ENCODE results near the gene MACROD2.
"Not testable (repeated sequence)": the region's sequence is repeated elsewhere in the genome, so short reads cannot be mapped to it uniquely, and the experiment has no call there.

The MACROD2 gene

DNA sequence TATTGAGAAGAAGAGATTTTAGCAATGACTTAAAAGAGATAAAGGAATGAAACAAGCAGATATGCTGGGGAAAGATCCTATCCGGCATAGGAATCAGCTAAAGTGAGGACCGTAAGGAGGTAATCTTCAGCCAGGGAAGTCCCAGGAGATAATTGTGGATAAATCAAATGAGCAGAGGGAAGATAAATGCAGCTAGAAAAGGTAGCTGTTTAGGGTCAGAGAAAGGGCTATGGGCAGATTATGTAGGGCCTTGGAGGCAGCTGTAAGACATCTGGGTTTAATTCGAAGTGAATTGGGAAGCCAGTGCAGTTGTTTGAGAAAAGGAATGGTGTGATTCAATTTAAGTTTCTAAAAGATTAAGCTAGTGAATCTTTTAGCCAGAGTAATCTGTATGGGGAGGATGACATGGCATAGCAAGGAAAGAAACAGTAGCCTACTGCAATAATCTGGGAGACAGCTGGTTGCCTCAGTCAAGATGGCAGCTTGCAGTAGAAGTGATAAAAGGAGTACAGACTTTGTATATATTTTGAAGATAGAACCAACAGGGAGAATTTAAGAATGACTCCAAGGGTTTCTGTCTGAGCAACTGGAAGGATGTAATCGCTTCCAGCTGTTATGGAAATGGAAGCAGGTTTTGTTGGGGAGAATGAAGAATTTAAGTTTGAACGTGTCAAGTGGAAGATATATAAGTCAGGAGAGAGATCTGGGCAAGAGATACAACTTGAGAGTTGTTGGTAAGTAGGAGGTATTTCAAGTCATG lies 894.4 kb downstream of the MACROD2 start:
- DNase-seq: no peak

DNA sequence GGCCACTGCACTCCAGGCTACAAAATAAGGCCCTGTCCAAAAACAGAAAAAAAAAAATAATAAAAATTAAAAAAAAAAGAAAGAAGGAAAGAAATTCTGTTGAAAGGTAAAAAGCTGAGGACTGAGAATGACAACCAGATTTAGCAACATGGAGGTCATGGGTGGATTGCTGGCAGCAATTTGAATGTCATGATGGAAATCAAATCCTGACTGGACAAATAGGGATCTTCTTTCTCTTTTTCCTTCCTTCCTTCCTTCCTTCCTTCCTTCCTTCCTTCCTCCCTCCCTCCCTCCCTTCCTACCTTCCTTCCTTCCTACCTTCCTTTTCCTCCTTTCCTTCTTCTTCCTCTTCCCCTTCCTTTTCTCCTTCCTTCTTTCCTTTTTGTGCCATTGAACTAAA lies 895.4 kb downstream of the MACROD2 start:
- DNase-seq: no peak

DNA sequence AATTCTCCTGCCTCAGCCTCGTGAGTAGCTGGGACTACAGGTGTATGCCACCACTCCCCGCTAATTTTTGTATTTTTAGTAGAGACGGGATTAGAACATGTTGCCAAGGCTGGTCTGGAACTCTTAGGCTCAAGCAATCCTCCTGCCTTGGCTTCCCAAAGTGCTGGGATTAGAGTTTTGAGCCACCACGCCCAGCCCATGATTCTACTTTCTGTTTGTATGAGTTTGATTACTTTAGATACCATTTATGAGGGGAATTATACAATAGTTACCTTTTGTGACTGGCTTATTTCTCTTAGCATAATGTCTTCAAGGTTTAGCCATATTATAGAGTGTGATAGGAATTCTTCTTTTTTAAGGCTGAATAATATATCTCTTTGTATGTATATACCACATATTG lies 897.5 kb downstream of the MACROD2 start:
- DNase-seq: no peak

DNA sequence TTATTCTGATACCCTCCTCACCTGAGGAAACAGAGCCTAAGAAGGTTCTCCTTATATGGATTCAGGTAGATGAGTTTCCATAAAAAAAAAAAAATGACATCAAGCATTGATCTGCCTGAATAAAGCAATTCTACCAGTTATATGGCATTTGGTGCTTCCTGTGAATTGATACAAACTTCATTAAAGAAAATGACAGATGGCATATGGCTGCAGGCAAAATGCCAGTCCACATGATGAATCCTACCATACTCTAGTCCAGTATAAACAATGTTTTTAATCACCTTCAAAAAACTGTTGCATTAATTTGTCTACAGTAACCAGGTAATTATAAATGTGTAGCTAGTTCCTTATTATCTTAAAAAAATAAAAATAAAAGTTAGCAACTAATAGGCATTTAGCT lies 901.3 kb downstream of the MACROD2 start:
- DNase-seq: no peak

DNA sequence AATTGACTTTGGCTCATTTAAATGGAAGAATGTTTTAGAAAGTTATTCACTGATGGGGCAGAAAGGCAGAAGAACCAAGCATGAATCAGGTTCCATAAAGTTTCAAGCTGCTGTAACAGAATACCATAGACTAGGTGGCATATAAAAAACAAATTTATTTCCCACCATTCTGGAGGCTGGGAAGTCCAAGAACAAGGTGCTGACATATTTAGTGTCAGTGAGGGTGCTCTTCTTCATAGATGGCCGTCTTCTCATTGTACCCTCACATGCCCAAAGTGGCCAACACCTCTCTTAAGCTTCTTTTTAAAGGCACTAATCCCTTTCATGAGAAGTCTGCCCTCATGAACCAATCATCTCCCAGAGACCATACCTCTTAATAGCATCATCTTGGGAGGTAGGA lies 902.3 kb downstream of the MACROD2 start:
- no peak for DNase-seq

DNA sequence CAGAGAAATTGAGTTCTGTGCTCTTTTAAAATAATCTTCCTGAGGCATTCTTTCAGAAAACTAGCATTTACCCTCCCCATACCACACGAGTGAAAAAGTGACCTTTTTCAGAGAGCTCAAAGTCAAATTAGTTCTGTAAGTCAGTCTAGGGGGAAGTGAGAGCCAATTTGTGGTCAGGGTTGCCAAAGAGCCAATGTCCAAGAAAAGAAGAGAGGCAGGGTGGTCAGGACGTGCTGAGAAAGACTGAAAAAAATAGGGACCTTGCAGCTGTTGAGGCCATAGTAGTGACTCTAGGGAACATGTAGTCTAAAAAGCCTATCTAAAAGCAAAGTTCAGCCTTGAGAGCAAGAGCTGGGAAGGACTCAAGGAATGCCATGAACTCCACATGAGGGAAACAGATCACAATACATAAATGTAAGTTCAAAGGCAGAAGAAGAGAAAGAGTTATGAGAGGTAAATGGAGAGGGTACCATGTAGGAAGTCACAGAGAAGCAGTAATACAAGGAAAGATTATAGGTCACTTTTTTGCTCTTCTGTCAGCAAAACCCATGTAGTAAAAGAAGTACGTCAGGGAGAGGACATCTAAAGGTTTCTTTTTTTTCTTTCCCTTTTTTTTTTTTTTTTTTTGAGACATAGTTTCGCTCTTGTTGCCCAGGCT lies 907.2 kb downstream of the MACROD2 start:
- DNase-seq: no peak

DNA sequence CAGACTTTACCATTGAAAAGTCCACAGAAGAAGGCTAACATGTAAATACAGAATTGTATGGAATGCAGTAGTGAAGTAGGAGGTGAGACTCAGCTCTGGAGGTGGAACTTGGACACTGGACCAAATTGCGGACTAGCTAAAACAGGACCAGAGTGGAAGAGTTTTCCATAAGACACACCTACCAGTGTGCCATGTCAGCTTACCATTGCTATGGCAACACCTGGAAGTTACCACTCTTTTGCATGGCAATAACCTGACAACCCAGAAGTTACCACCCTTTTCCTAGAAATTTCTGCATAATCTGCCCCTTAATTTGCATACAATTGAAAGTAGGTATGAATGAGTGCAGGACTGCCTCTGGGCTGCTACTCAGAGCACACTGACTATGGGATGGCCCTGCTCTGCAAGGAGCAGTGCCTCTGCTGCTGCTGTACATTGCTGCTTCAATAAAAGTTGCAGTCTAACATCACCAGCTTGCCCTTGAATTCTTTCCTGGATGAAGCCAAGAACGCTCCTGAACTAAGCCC lies 911.7 kb downstream of the MACROD2 start:
- no peak for DNase-seq

DNA sequence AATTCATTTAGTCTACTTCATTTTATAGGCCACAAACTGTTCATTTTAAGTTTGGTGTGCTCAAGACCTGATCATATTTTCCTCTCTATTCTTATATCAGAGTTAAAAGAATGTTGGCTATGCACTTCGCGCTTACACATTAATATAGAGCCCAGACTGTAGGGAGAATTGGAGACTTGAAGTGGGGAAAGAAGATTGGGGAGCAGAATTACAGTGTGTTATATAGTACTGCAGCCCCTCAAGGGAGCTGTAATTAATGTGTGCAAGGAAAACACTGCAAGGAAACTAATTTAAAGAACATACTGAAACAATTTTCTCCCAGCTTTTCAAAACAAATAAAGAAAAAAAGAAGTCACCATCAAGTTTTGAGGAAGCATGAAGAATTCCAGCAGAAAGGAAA lies 914.8 kb downstream of the MACROD2 start:
- no peak for DNase-seq

DNA sequence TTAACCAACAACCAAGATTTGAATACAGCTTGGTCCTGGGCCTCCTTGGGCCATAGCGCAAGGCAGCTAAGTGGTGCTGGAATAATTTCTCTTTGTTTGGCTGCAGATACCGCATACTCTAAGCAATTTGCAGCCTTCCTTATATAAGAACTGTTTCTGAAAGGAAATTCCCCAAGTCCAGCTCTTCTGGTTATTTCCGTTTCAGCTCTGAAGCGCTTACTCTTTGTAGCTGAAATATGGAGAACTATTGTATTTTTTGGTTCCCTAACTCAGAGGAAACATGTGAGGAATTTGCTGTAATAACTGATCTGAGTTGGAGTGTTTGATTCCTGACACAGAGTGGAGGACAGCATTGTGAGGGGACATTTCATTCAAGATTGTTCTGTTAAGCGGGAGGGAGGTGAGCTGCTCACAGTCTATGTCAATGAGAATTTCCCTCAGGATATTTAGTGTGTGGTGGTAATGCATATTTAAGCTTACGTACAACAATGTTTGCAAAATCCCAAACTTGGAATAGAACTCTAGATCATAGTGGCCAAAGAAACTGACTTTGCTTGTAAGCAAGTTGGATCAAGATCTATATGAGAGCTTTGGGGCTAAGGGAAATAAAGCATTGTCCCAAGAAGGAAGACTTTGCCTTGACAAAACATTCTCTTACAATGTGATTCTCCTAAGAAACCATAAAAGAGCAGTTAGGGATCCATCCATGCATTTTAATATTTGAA lies 918.7 kb downstream of the MACROD2 start:
- DNase-seq: no peak

DNA sequence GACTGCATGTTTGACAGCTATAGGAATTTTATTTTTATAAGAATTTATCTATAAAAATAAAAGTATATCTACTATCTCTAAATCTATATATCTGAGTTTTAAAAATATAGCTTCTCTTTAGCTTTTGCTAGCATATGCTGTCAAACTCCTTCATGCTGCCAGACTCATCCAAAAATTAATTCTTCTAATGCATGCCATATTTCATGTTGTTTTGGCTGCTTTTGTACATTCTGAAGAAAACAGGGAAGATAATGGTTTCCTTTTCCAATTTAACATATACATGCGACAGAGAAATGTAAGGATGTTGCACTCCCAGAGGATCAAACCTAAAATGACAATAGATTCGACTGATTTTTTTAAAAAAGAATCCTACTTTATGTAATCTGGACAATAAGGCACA lies 919.3 kb downstream of the MACROD2 start:
- DNase-seq: no peak

DNA sequence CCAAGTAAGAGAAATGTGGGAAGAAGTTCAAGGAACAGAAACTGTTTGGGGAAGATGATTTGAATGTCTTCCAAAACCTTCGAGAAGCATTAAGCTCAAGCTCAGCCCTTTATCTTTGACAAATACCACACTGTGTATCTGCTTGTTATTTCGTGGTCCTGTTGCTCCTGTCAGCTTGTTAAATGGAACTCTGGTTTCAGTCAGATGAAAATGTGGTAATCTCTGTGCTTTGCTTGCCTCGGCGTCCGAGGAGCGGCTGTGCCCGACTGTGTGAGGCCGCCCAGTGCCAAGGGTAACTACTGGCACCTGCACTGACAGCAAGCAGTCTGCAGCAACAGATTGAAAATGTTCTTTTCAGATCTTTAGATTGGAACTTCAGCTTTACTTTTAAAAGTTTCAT lies 920.0 kb downstream of the MACROD2 start:
- no peak for DNase-seq

DNA sequence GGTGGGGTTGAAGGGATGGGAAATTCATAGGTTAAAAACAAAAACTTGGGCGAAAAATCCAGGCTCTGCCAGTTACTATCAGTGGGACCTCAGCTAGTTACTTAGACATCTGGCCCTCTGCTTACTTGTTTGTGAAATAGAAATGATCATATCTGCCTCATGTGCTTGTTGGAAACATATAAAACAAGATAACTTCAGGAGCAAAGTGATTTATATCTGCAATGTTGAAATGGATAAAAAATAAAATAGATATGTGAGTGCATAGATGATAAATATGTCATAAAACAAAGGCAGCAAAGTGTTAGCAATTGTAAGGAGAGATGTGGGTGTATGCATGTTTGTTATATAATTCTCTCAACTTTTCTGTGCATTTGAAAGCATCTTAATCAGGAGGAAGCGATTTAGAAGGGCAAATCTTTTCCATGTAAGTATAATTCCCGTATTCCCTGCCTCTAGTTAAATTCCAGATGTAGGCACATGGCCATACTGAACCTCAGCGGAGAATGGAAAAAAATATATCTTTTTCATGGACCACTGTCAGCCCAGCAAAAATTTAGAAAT lies 921.1 kb downstream of the MACROD2 start:
- no peak for DNase-seq

DNA sequence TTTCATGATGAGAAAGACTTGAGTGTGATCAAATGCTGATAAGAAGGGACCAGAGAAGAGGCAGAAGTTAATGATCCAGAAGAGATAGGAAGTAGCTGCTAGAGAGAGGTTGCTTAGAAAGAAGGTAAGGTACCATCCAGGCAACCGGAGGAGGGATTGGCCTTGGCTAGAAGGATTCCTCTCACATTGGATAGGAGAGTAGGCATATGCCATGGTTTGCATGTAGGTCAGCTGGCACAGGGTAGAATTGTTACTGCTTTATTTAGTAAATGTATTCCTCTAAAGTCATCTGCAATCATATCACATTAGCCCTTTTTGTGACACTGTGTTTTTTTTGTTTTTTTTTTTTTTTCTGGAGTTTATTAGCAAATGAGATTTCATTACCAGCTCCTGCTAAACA lies 923.0 kb downstream of the MACROD2 start:
- DNase-seq: no peak

DNA sequence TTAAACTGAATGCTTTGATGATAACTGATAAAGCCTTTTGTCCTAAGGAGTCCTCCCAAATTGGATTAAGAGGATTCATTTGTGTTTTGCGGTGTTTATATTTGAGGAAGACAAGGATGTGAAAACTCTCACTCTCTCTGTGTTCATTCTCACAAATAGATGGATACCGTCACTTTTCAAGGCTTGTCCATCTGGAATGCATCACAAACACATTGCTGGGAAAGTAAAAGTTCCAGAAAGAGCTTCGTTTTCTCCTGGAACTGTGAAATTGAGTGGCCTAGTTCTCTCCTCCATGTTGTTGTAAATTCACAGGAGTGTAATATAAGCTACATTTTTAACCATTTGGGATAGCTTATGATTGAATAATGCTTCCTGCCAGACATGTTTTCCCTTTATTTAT lies 923.7 kb downstream of the MACROD2 start:
- no peak for DNase-seq

DNA sequence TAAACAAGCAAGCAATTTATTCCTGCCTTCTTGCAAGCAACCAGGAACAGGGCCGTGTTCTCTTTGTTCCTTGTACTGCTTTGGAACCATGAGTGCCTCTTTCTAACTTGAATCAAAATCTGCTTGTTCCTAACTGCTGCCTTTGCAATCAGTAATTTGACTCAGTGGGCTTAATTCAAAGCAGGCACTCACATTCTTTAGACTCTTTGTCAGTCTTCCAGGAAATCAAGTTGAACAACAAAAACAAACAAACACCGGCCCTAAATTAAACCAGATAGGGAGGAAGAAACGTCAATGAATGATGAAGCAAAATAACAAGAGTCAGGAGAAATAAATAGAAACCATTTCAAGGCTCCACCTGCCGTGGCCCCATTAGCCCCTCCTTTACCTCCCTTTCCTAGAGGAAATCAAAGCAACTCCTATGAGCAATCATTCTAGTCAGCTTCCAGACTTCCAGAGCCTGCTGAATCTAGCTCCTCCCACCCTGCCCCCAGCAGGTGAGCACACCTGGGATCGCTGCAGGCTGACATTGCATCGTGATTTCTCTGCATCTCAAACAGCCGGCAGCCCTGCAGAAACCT lies 924.3 kb downstream of the MACROD2 start:
- DNase-seq: peak; percentile 39

DNA sequence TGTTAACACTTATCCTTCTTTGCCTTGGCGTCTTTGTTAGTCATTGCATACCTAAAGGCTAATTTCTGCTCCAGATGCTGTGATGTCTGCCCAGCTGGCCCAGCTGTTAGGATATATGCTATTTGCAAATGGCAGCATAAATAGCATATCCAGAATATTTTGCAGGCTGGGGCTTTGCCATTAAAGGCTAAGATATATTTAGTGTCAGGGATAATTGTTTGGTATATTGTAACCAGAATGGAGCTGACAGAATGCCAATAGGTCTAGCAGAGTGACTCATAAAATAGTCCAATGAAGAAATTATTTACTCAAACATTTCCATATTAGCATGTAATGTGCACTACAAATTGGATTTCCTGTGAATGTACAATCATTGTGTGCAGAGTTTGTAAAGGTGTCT lies 926.2 kb downstream of the MACROD2 start:
- DNase-seq: no peak

DNA sequence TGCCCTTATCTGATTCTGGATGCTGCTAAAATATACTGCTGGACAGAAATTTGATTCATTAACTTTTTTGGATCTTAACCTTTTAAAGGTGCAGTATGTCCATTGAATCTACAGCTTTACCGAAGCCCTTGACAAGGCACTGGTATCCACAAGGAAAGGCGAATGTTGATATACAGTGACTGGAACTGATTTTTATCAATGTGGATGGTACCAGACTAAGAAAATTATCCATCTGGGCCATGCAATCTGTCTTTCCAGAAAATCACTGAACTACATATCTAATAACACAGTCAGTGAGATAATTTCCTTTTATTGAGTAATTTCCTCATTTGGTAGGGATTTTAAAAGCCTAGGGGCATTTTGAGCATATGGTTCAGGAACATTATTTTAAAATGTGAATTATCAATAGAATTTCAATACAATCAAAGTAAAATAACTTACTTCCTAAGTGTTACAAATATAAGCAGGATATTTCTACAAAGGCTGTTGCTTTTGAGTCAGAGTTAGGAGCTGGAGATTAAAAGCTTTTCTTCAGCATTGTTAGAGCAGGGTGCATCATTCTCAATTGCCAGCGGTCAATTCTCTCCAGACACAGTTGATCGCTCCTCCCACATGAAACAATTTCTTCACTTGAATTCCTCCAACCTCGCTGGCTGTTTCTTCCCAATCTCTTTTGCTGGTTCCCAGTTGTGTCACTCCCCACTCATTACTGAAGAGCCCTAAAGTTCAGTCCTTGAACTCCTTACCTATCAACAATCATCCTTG lies 927.4 kb downstream of the MACROD2 start:
- DNase-seq: no peak

DNA sequence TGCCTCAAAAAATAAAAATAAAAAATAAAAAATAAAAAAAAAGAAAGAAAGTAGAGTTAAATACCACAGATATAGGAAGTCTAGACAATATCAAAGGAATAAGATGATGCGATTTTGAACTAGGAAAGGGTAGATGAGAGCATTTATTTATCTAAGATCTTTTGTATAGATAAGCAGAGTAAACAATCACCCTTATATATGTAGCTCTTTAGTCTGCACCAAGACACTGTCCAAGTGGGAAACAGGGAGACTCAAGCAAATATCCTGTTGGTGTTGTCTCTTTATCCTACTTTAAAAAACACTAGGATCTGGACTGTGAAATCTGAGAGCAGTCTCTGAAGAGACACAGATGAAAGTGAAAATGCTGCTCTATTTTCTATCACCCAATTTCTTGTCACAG lies 929.1 kb downstream of the MACROD2 start:
- DNase-seq: peak; percentile 18

DNA sequence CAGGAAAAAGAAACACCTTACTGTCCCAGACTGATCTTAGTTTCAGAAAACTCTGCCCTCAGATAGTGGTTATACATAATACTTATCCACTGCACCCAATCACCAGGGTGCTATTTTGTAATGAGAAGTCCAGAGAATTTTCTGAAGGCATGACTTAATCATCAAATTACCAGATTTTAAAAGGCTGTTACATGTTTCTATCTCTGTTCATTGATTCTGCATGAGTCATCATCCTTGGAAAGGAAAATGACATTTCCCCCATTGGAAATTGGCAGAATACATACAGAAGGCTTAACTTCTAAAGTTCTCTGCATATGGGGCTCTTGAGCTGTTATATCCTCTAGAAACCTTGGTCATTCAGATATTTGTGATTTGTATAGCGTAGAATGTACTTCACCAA lies 930.0 kb downstream of the MACROD2 start:
- no peak for DNase-seq

DNA sequence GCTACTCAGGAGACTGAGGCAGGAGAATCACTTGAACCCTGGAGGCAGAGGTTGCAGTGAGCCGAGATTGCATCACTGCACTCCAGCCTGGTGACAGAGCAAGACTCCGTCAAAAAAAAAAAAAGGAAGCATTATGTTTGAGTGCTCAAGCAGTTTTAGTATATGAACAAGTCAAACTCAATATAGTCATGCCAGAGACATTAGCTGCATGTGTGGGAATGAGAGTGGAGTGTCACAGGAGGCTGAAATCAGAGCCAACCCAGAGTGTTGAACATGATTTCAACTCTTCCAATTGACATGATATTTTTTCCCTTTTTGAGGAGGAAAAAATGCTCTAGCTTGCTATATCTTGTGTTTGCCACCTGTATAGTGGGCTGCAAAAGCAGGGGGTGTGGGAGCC lies 931.1 kb downstream of the MACROD2 start:
- not testable (repeated sequence) for DNase-seq

DNA sequence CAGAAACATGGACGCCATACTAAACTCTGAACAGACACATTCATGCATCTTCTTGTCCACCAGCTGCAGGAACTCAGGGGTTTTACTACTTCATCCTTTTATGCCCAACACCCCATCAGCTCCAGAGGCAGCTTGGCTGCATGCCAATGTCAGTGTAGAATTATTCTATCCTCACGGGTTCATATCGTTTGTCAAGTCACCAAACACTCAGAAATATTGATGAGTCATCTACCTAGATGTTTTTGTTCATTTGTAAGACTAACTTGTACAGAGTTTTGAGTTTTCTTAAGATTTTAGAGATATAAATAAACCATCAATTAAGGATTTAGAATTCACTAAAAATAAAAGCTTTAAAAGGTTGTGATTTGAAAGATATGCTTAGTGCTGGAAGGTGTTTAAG lies 932.8 kb downstream of the MACROD2 start:
- peak; percentile 15 for DNase-seq

DNA sequence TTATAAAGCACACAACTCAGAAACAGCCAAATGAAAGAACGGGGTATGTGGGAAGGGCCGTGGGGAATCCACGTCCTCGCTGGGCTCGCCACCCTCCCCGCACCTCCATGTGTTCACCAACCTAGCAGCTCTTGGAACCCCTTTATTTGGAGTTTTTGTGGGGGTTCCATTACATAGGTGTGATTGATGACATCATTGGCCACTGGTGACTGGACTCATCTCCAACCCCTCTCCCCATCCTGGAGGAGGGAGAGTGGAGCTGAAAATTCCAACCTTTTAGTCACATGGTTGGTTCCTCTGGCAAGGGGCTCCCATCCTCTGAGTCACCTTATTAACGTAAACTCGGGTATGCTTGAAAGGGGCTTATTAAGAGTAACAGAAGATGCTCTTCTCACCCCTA lies 934.1 kb downstream of the MACROD2 start:
- DNase-seq: no peak

All from NCI-H2029 (cell line).